ENCODE data around the gene HNF4A. TPM values are rescaled to one million over a fixed set of nuclear protein-coding genes. Genes with fewer than 3 reads are reported as not detected.

The HNF4A gene
- total RNA-seq, 1 experiment from 2014 or later, result 0.13 TPM

- POLR2A ChIA-PET (ENCODE audit: unreplicated experiment), result no interaction called here
Observed at GRCh38 chr20:44400970-44401769, 45.7 kb downstream of the HNF4A start.

GRCh38 chr20:44401770-44402390, 46.4 kb downstream of the HNF4A start:
- ChIA-PET POLR2A (ENCODE audit: unreplicated experiment) (no interaction called here), CTCF (interaction anchor here (1.1 kb wide), 1 partner anchor 12 kb away, joined by 3 read pairs; no protein-coding TSS in a partner anchor)
- TF ChIP-seq EZH2 (IDR thresholded peaks at IDR 0.05; ENCODE audit: low read depth) (no peak), CTCF (conservative IDR thresholded peaks at IDR 0.05) (no peak)
- Histone ChIP-seq H3K4me2 (no peak overlapping the region), H3K79me2 (ENCODE audit: low read depth) (no peaks in the 10 kb centered on the region), H3K27ac (no peak overlapping the region), H3F3A (ENCODE audit: insufficient read depth, low read depth) (peaks cover 14% of the 10 kb centered on the region; the same call in 1 of the 2 replicates), H3K4me1 (replicated peaks; ENCODE audit: insufficient read depth) (peaks cover 18% of the 10 kb centered on the region), H4K20me1 (ENCODE audit: insufficient read depth) (no peaks in the 10 kb centered on the region), H3K36me3 (ENCODE audit: low read depth) (no peaks in the 10 kb centered on the region), H2AFZ (no peak overlapping the region), H3K9me2 (ENCODE audit: insufficient read depth) (no peaks in the 10 kb centered on the region), H3K27me3 (ENCODE audit: insufficient read depth, low read depth) (no peaks in the 10 kb centered on the region; the same call in 1 of the 2 replicates), H3K9me3 (ENCODE audit: insufficient read depth, low read depth) (no peaks in the 10 kb centered on the region), H3K4me3 (no peak overlapping the region)
- intact Hi-C loops (cut with micrococcal nuclease; ENCODE audit: unreplicated experiment), result no loop called here
- no peak for DNase-seq
- BruUV-seq (replicated peaks), result no TSS peak

More at GRCh38 chr20:44400970-44401769, 45.7 kb downstream of the HNF4A start:
- Histone ChIP-seq H3K36me3 (ENCODE audit: low read depth) (no peaks in the 10 kb centered on the region), H4K20me1 (ENCODE audit: insufficient read depth) (no peaks in the 10 kb centered on the region), H3K27ac (no peak overlapping the region), H3K27me3 (ENCODE audit: insufficient read depth, low read depth) (no peaks in the 10 kb centered on the region; the same call in 1 of the 2 replicates), H3K4me3 (no peak overlapping the region), H3K9me3 (ENCODE audit: insufficient read depth, low read depth) (no peaks in the 10 kb centered on the region), H3K79me2 (ENCODE audit: low read depth) (no peaks in the 10 kb centered on the region), H3K4me2 (0 out of 2 replicates have a peak overlapping the region, but pooled peaks have one; percentile 9), H3F3A (ENCODE audit: insufficient read depth, low read depth) (peaks cover 17% of the 10 kb centered on the region; the same call in 1 of the 2 replicates), H3K4me1 (replicated peaks; ENCODE audit: insufficient read depth) (peaks cover 14% of the 10 kb centered on the region), H3K9me2 (ENCODE audit: insufficient read depth) (no peaks in the 10 kb centered on the region), H2AFZ (no peak overlapping the region)
- no peak for DNase-seq
- BruUV-seq (replicated peaks), result no TSS peak
- CTCF ChIA-PET, result no interaction called here
- intact Hi-C loops (cut with micrococcal nuclease; ENCODE audit: unreplicated experiment), result no loop called here
- TF ChIP-seq EZH2 (IDR thresholded peaks at IDR 0.05; ENCODE audit: low read depth), result no peak
- TF ChIP-seq CTCF (conservative IDR thresholded peaks at IDR 0.05), result no peak

GRCh38 chr20:44402391-44403193, 47.1 kb downstream of the HNF4A start:
- Histone ChIP-seq H3K27ac (no peak overlapping the region), H3K9me2 (ENCODE audit: insufficient read depth) (no peaks in the 10 kb centered on the region)
- BruUV-seq (replicated peaks), result no TSS peak

More at GRCh38 chr20:44402391-44403193, 47.1 kb downstream of the HNF4A start:
- DNase-seq, result peak; percentile 66 to 69
- H3K4me1 ChIP-seq (replicated peaks; ENCODE audit: insufficient read depth), result peaks cover 23% of the 10 kb centered on the region
- no peaks in the 10 kb centered on the region for H3K79me2 ChIP-seq (ENCODE audit: low read depth)
- TF ChIP-seq EZH2 (IDR thresholded peaks at IDR 0.05; ENCODE audit: low read depth), result no peak
- TF ChIP-seq CTCF (conservative IDR thresholded peaks at IDR 0.05), result no peak
- H3K9me3 ChIP-seq (ENCODE audit: insufficient read depth, low read depth), result no peaks in the 10 kb centered on the region
- no peaks in the 10 kb centered on the region for H4K20me1 ChIP-seq (ENCODE audit: insufficient read depth)
- intact Hi-C loops (cut with micrococcal nuclease; ENCODE audit: unreplicated experiment), result no loop called here
- ChIA-PET POLR2A (ENCODE audit: unreplicated experiment) (no interaction called here), CTCF (interaction anchor here (1.1 kb wide), 1 partner anchor 13 kb away, joined by 3 read pairs; no protein-coding TSS in a partner anchor)
- no peaks in the 10 kb centered on the region for H3K36me3 ChIP-seq (ENCODE audit: low read depth)
- no peak overlapping the region for H2AFZ ChIP-seq
- H3K27me3 ChIP-seq (ENCODE audit: insufficient read depth, low read depth), result no peaks in the 10 kb centered on the region
- H3K4me2 ChIP-seq, result no peak overlapping the region
- no peak overlapping the region for H3K4me3 ChIP-seq
- peaks cover 16% of the 10 kb centered on the region; the same call in 1 of the 2 replicates for H3F3A ChIP-seq (ENCODE audit: insufficient read depth, low read depth)

Measured in PC-9 (cell line).